HG03103 (cell line): ENCODE data around the gene TCF12.
A peak's percentile ranks its signal among the peaks of the same experiment; 100 is the strongest.
"Not testable (repeated sequence)": the region's sequence is repeated elsewhere in the genome, so short reads cannot be mapped to it uniquely, and the experiment has no call there.

Source experiments
- ATAC-seq: cut with Tn5 transposase; IDR thresholded peaks from one replicate; pipeline ENCODE4 v1.9.1; 2021; ENCODE audit warnings: low read depth; ENCODE audit not compliant: unreplicated experiment

Gene TCF12

GRCh38 chr15:56943403-56943802 is 25.0 kb downstream of the TCF12 start:
- no peak for ATAC-seq

GRCh38 chr15:56944485-56944884 is 26.0 kb downstream of the TCF12 start:
- no peak for ATAC-seq

GRCh38 chr15:56946150-56946549 is 27.7 kb downstream of the TCF12 start:
- ATAC-seq = no peak

DNA sequence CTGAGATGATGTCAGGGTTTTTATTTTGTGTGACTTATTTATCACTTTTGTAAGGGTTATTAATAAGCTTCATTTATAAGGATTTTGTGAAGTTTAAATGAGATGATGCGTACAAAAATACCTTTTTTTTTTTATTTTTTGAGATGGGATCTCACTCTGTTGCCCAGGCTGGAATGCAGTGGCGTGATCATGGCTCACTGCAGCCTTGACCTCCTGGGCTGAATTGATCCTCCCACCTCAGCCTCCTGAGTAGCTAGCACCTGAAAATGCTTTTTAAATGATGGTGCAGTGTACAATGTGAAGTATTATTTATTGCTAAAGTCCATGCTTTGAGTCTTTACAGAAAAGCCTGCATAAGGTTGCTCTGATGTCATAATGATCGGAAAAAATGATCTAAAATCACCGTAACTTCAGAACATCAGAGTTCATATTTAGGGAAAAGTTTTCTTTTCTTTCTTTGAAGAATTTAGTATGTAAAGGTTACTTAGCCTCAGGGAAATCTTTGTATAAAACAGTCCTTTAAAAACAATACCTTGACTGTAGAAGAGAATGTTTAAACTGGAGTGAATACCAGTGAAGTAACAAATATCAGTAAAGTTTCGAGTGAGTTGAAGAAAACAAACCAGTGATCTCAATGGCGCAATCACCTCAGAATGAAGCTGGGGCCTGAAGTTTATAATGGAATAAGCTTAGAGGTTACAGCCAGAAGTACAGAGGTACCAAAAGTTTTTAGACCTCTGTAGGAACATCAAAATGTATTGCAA is 29.7 kb downstream of the TCF12 start:
- no peak for ATAC-seq

DNA sequence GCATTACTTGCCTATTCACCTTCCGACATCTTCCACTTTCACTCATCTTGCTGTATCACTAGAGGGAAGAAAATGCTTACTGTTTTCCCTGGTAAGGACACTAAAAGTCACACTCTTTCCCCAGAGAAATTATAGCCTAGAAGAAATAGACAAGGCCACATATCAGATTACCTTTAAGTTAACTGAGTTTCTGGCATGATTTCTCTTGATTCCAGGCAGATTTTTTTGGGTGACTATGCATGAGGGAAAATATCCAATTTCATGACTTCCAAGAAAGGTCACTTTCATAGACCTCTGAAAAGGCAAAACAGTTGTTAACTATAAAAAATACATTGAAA is 30.3 kb downstream of the TCF12 start:
- no peak for ATAC-seq

GRCh38 chr15:56950979-56951378 is 32.5 kb downstream of the TCF12 start:
- peak; percentile 82 for ATAC-seq

GRCh38 chr15:56953790-56954189 is 35.3 kb downstream of the TCF12 start:
- ATAC-seq = no peak

DNA sequence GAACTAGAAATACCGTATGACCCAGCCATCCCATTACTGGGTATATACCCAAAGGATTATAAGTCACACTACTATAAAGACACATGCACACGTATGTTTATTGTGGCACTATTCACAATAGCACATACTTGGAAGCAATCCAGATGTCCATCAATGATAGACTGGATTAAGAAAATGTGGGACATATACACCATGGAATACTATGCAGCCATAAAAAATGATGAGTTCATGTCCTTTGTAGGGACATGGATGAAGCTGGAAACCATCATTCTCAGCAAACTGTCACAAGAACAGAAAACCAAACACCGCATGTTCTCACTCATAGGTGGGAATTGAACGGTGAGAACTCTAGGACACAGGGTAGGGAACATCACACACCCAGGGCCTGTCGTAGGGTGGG is 36.6 kb downstream of the TCF12 start:
- not testable (repeated sequence) for ATAC-seq

DNA sequence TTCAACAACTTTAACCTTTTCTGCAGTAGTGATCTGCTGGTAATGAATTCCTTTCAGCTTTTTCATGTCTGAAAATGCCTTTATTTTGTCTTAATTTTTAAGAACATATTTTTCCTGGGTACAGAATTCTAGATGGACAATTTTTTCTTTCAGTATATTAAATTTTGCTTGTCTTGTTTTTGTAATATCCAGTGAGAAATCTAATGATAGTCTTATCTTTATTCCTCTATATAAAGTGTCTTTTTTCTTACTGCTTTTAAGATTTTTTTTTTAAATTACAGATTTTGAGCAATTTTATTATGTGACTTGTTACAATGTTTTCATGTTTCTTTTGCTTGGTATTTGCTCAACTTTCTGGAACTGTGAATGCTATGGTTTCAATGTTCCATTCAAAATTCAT is 38.1 kb downstream of the TCF12 start:
- no peak for ATAC-seq

DNA sequence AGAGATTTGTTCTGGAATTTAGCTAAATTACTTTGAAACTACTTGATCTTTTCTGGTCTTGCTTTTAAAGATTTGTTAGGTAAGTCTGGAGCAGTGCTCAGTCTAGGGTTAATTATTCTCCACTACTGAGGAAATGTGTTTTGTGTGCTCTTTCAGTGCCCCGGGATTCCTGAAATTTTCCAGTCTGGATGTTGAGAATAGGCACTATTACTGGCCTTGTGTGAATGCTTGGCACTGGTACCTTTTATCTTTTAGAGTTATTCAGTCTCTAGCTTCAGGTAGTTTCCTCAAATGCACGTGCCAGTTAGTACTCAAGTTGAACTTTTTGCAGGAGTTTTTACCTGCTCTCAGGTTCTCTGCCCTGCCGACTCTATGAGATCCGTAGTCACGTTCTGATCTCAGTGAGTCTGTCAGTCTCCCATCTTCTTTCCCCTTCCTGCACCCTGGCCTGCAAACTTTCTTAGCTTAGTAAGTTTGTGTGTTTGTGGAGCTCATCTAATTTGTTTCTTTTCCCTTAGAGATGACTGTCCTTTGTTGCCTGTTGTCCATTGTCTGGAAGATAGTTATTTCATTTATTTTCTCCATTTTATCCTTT is 39.5 kb downstream of the TCF12 start:
- no peak for ATAC-seq

DNA sequence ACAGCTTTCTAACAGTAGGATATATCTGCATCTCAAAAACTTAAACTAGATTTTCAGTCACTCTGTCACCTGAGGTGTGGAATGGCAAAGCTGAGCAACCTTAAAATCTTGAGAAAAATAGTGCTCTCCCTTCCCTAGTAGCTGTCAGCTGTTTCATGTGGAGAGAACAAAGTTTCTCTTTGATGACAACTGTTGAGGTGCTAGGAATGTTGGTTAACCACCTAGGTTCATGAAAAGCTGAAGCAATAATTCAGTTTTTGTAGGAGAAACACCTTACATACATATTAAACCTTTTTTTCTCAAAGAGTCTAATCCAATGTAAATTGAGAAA is 40.8 kb downstream of the TCF12 start:
- no peak for ATAC-seq

- ATAC-seq = no peak
Measured at GRCh38 chr15:56960116-56960515, 41.7 kb downstream of the TCF12 start.

GRCh38 chr15:56963126-56963525 is 44.7 kb downstream of the TCF12 start:
- ATAC-seq = no peak

DNA sequence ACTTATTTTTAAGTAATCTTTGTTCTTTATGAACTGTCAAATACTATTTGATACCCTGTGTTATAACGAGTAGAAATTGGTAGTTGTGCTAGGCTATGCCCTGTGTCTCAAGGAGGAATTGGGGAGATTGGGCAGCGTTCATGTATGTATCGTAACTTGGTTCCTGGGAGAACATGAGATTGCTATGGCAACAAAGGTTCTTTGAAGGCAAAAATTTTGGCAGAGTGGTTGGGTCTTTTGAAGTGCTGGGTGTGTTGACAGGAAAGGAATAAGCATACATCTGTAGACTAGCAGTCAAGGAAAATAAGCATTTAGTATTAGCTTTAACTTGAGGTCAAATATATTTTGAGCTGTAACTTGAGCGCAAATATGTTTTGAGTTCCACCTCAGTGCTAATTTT is 45.3 kb downstream of the TCF12 start:
- ATAC-seq = no peak

GRCh38 chr15:56964182-56964581 is 45.7 kb downstream of the TCF12 start:
- ATAC-seq = no peak

DNA sequence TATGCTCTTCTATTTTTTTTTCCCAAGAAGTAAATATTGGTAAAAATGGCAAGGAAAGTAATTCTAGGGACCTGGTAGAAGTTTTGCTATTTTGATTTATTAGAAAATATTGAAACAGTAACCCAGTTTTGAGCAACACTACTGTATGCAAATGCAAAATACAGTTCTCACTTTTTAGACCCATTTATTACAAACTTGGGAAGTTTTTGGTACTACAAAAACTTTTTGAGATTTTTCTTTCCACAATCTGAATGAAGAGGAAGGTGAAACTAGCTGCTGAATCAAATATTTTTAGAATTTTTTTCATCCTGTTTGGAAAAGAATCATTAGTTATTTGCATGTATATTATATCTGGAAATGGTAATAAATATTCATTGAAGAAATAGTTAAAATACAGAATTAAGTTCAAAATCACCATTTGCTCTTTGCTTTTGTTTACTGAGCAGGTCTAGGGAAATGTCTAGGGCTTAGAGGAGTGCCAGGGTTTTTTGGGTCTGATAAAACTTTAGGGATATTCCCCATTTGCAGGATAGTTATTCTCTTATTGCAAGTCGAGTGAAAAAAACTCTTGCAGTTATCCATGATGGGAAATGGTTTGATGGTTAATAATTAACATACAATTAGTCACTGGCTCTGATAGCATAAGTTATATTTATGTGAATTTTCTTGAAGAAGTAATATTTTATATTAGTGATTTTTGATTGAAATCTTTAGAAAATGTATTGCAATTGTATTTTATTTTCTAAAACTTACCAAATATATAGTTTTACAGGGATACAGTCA is 47.0 kb downstream of the TCF12 start:
- ATAC-seq = no peak

- no peak for ATAC-seq
Measured at GRCh38 chr15:56967336-56967735, 48.9 kb downstream of the TCF12 start.

DNA sequence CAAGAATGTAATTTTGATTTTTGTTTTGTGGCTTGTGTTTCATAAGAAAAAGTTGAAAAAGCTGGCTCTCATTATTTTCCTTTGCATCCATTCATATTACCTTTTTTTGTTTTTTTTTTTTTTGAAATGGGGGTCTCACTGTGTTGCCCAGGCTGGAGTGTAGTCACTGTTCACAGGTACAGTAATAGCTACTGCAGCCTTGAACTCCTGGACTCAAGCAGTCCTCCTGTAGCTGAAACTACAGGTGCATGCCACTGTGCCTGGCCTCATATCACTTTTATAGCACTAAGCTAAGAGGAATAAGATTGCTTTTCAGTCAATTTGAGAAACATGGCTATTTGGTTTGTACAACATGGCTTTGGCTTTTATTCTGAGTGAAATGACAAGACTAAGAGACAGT is 49.8 kb downstream of the TCF12 start:
- no peak for ATAC-seq

- no peak for ATAC-seq
Measured at GRCh38 chr15:56968821-56969220, 50.4 kb downstream of the TCF12 start.

- no peak for ATAC-seq
Measured at GRCh38 chr15:56969265-56969895, 50.9 kb downstream of the TCF12 start.

DNA sequence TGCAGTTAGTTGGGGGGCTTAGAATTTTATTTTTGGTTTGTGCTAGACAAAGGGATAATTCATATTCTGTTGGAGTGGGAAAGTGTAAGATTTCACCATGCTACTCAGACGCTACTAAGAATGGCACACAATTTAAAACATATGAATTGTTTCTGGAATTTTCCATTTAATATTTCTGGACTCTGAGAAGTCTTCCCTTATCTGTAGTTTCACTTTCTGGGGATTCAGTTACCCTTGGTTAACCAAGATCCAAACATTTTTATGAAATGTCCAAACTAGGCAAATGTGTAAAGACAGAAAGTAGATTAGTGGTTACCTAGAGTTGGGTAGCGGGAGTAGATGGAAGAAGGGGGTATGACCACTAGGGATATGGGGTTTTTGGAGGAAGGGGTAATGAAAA is 53.1 kb downstream of the TCF12 start:
- ATAC-seq = no peak
